ENCODE results near the gene SLC26A8. TPM values are rescaled to one million over a fixed set of nuclear protein-coding genes. Genes with fewer than 3 reads are reported as not detected.
A peak's percentile ranks its signal among the peaks of the same experiment; 100 is the strongest.
"Not testable (repeated sequence)": the region's sequence is repeated elsewhere in the genome, so short reads cannot be mapped to it uniquely, and the experiment has no call there.

The SLC26A8 gene
- total RNA-seq, 1 experiment from 2014 or later = not detected

DNA sequence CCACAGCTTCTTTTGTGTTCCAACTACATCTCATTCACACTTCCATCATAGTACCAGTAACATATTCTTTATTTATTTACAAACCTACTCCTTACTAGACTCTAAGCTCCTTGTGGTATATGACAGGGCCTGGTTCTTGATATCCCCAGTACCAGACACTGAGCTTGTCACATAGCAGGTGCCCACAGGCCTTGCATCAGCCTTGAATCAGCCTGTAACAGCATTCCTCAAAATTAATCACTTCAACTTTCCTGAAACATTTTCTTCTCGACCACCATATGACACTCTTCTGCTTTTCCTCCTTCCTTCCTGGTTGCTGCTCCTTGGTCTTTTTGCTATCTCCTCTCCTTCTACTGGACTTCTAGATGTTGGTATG is 78.8 kb downstream of the SLC26A8 start:
- no peak for DNase-seq (ENCODE audit: low read depth)

DNA sequence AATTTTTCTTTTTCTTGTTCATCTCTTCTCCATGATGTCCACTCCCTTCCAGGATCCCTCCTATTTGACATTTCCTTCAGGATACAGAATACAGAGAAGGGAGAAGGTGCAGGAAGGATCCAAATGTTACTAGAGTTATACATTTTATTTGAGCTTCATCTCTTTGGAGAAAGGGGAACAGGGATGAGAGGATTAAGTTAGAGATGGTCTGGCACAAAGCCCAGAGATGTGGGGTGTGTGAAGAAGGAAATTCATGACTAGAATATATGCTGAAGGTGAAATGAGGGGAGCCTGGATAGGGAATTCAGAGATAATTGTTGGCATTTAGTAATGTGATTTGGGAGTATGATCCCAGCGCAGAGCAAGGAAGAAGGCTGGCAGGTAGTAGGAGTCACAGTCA is 81.1 kb downstream of the SLC26A8 start:
- no peak for DNase-seq (ENCODE audit: low read depth)

GRCh38 chr6:35942355-35942754 is 82.1 kb downstream of the SLC26A8 start:
- no peak for DNase-seq (ENCODE audit: low read depth)

DNA sequence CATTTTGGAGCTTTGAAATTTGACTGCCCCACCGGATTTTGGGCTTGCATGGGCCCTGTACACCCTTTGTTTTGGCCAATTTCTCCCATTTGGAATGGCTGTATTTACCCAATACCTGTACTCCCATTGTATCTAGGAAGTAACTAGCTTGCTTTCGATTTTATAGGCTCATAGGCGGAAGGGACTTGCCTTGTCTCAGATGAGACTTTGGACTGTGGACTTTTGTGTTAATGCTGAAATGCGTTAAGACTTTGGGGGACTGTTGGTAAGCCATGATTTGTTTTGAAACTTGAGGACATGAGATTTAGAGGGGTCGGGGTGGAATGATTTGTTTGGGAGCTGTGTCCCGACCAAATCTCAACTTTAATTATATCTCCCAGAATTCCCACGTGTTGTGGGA is 83.3 kb downstream of the SLC26A8 start:
- DNase-seq (ENCODE audit: low read depth) = not testable (repeated sequence)

DNA sequence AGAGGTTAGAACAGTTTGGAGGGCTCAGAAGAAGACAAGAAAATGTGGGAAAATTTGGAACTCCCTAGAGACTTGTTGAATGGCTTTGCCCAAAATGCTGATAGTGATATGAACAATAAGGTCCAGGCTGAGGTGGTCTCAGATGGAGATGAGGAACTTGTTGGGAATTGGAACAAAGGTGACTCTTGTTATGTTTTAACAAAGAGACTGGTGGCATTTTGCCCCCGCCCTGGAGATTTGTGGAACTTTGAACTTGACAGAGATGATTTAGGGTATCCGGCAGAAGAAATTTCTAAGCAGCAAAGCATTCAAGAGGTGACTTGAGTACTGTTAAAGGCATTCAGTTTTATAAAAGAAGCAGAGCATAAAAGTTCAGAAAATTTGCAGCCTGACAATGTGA is 84.4 kb downstream of the SLC26A8 start:
- not testable (repeated sequence) for DNase-seq (ENCODE audit: low read depth)

- DNase-seq (ENCODE audit: low read depth) = not testable (repeated sequence)
These were observed 85.2 kb downstream of the SLC26A8 start for GRCh38 chr6:35939259-35939658.

DNA sequence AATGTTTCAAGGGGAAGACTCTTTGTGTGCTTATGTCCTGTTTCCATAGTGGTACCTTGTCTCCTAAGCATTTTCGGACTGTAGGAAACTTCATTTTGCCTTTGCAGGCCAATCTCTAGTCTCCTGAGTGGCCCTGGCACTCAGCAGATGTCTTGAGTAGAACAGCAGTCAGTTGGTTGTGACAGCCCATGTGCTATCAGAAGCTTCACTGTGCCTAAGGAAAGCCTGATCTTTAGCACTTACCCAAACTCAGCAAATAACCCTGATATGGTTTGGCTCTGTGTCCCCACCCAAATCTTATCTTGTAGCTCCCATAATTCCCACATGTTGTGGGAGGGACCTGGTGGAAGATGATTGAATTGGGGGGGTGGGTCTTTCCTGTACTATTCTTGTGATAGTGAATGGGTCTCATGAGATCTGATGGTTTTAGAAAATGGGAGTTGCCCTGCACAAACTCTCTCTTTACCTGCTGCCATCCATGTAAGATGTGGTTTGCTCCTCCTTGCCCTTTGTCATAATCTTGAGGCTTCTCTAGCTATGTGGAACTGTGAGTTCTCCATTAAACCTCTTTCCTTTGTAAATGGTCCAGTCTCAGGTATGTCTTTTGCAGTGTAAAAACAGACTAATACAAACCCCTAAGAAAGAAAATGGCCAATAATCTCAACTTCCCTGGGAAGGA is 87.6 kb downstream of the SLC26A8 start:
- no peak for DNase-seq (ENCODE audit: low read depth)

- DNase-seq (ENCODE audit: low read depth) = no peak
These were observed 89.0 kb downstream of the SLC26A8 start for GRCh38 chr6:35935469-35935868.

DNA sequence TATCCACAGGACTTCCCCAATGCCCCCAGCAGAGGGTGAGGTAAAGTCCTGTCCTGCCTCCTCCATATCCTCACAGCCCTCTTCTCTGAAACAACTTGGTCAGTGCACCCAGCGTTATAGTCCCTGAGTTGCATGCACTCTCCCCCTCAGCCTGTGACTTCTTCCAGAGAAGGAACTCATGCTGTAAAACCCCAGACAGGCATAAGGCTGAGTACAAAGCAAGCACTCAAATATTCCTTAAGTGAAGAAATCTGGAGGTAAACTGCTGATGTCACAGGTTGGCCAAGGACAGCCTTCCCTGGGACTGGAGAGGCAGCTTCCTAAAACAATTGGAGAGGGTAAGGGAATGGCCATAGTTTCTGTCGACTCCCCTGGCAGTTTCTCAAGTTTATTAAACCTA is 90.6 kb downstream of the SLC26A8 start:
- DNase-seq (ENCODE audit: low read depth) = no peak

DNA sequence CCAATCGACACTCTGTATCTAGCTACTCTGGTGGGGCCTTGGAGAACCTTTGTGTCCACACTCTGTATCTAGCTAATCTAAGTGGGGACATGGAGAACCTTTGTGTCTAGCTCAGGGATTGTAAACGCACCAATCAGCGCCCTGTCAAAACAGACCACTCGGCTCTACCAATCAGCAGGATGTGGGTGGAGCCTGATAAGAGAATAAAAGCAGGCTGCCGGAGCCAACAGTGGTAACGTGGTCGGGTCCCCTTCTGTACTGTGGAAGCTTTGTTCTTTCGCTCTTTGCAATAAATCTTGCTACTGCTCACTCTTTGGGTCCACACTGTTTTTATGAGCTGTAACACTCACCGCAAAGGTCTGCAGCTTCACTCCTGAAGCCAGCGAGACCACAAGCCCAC is 92.6 kb downstream of the SLC26A8 start:
- DNase-seq (ENCODE audit: low read depth) = not testable (repeated sequence)

GRCh38 chr6:35931120-35931561 is 93.3 kb downstream of the SLC26A8 start:
- no peak for DNase-seq (ENCODE audit: low read depth)

DNA sequence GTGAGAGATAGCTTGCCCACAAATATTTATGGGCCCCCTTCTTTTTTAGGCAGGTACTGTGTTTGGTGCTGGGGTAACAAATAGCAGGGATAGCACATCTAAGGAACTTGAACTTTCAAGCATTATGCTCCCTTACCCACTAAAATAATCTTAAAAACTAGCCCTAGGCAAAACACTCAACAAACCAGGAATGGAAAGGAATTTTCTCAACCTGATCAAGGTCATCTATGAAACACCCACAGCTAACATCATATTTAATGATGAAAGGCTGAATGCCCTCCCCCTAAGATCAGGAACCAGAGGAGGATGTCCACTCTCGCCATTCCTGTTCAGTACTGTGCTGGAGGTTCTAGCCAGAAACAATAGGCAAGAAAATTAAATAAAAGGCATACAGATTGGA is 94.8 kb downstream of the SLC26A8 start:
- no peak for DNase-seq (ENCODE audit: low read depth)

DNA sequence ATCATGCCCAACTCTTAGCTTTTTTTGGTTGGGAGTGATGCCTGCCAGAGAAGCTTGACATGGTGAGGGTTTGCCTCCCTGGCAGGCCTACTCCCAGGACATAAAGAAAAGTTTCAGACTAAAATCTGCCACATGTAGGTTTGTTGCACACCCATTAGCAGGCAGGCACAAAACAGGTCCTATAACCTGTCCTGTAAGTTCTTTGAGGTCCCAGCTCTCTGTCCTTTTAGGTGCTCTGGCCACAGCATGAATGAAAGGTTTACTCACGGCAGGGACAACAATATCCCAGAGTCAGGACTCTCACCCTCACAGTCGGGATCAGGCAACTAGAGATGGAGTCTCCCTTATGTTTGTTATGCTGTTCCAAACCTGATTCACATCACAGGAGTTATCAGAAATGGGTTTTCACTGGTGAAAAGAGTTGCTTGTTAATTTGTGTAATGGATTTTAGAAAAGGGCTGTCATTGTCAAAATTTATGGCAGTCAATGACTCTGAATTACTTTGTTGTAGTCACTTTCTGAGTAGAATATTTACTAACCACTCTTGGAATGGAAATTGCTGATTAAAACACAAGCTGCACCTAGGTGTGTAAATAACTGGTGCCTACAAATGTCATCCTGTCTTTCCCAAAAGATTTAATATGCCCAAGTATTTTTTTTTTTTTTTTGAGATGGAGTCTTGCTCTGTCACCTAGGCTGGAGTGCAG is 97.8 kb downstream of the SLC26A8 start:
- no peak for DNase-seq (ENCODE audit: low read depth)

GRCh38 chr6:35925961-35926360 is 98.5 kb downstream of the SLC26A8 start:
- no peak for DNase-seq (ENCODE audit: low read depth)

DNA sequence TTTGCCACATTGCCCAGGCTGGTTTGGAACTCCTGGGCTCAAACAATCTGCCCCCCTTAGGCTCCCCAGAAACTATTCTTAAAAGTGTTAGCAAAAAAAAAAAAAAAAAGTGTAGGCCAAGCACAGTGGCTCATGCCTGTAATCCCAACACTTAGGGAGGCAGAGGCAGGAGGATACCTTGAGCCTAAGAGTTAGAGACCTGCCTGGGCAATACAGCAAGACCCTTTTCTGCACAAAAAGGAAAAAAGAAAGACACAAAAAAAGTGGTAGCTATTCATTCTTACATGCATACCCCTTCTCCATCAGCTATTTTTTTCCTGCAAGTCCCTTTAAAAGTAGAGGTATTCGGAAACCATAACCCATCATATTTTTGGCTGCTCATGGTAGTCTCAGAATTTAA is 100.3 kb downstream of the SLC26A8 start:
- DNase-seq (ENCODE audit: low read depth) = no peak

GRCh38 chr6:35922139-35922554 is 102.3 kb downstream of the SLC26A8 start:
- DNase-seq (ENCODE audit: low read depth) = no peak

DNA sequence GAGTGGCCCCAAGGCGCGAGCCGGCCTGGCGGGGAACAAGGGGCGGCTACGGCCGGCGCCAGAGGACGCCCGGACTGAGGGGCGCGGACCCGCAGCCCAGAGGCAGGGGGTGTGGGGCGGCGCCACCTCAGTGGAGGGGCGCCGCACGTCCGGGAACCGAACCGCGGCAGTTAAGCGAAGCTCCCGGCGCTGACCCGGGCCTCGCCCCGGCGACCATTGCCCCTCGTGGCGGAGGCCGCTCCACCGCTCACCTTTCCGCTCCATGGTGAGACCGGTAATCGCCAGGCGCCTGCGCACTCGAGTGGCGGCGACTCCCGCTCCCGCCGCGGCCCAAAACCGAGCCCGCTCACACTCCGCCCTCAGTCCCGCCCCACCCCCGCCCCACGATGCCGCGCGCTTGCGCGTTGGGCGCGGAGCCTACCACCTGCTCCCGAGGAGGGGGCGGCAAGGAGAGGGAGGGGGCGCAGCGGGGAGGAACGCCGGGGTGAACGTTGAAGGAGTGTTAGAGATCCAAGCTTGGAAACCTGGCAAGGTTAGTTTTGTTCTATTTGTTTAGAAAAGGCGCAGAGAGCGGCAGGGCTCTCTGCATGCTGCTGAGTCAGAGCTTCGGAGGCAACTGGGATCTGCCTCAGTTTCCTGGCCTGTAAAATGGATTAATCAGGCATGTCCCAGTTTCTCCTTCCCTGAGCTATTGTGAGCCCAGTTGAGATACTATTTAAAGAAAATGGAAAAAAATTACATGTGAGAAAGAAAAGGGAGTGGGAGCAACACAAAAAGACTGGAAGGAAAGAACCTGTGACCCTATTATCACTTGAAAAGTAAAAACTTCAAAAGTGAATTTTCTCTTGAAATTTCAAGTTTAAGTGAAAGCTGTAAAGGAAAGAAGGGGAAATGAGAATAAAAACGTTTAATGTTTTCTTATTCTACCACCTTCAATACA is 103.4 kb downstream of the SLC26A8 start, which contains the start of gene SRPK1:
Gene SRPK1, minus strand, starts transcription at position 306 of the 940 bp plus-strand sequence. Its CDS starts 42 bp downstream, at position 264.
- peak; percentile 96 for DNase-seq (ENCODE audit: low read depth)

DNA sequence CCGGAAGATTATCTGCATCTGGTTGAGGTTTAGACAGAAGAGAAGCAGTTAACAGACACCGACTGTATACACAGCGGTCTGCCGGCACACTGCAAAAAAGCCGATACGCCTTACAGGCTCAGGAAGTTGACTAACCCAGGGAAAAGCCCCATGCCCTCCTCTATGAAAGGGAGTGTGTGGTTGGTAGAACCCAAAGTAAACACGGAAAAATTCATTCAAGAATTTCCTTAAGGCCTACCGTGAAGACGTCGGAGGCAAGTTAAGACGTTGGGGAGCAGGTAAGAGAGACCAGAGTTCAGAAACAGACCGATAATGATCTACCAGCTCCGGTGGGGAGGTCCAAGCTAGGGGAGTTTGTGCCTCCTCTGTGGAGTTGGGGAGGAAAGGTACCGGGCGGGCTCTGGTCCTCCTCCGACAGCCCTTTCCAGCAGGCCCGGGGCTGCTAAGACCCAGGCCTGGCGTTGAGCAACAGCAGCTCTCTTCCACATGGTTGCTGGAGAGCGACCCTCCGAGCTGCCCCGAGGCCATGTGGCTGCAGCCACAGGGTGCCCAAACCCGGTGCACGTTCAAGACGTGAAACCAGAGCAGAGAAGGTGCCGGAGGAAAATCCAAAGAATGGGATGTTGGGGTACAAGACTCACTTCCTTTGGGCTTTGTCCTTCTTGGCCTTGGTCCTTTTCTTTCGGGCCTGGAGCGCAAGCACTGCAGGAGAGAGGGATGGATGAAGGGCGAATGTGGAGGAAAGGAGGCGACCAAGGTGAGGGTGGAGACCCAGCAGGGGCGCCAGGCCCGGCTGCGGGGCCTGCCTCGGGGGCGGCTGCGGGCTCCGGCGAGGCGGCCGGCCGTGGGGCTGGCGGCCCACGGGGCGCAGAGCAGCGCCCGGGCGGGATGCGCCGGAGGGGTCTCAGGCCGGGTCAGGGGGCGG is 104.4 kb downstream of the SLC26A8 start:
- peak; percentile 80 for DNase-seq (ENCODE audit: low read depth)

- peak; percentile 19 for DNase-seq (ENCODE audit: low read depth)
These were observed 105.2 kb downstream of the SLC26A8 start for GRCh38 chr6:35919085-35919826.

GRCh38 chr6:35916893-35917292 is 107.5 kb downstream of the SLC26A8 start:
- not testable (repeated sequence) for DNase-seq (ENCODE audit: low read depth)
